ENCODE results near the gene TRIM24.

GRCh38 chr7:138513344-138513871 lies 53.3 kb downstream of the TRIM24 start:
- TF ChIP-seq, protein P1, sequence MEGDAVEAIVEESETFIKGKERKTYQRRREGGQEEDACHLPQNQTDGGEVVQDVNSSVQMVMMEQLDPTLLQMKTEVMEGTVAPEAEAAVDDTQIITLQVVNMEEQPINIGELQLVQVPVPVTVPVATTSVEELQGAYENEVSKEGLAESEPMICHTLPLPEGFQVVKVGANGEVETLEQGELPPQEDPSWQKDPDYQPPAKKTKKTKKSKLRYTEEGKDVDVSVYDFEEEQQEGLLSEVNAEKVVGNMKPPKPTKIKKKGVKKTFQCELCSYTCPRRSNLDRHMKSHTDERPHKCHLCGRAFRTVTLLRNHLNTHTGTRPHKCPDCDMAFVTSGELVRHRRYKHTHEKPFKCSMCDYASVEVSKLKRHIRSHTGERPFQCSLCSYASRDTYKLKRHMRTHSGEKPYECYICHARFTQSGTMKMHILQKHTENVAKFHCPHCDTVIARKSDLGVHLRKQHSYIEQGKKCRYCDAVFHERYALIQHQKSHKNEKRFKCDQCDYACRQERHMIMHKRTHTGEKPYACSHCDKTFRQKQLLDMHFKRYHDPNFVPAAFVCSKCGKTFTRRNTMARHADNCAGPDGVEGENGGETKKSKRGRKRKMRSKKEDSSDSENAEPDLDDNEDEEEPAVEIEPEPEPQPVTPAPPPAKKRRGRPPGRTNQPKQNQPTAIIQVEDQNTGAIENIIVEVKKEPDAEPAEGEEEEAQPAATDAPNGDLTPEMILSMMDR (conservative IDR thresholded peaks at IDR 0.05; ENCODE audit: low read length), result no peak
- no peak for TF ChIP-seq EZH2phosphoT487 (IDR thresholded peaks at IDR 0.05; ENCODE audit: borderline replicate concordance, low read depth, low read length)
